IPS-18c (cell line): ENCODE measurements around the gene TDRD6.
"Not testable (repeated sequence)": the region's sequence is repeated elsewhere in the genome, so short reads cannot be mapped to it uniquely, and the experiment has no call there.

Experiments used
- H3K4me3 ChIP-seq: 2 replicates; pipeline ENCODE4 v1.7.0; 2013; ENCODE audit warnings: low read depth, mild to moderate bottlenecking, low read length, moderate library complexity; ENCODE audit not compliant: insufficient read depth
- H3K9me3 ChIP-seq: one replicate; pipeline ENCODE4 v1.6.1; 2013; ENCODE audit warnings: mild to moderate bottlenecking, low read length, moderate library complexity; ENCODE audit not compliant: control insufficient read depth, insufficient read depth

Gene TDRD6

DNA sequence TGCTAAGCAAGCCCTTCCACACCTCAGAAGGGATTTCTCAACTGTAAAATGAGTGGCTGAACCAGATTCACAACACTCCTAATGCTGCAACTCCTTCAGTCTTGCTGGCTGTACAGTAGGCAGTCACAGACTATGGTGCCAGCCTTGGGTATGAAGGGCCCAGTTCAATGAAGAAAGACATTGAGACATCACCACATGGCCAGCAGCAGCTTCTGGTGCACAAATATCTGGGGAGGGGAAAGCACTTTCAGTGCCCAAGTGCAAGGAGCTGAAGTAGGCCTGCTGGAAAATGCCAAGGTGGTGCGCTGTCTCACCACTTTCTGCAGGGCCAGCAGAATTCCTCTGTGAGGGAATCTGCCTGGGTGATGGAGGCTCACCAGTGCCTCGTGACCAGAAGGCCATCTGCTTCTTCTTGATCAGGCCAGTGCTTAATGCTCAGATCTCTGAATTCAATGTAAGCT, 45.7 kb downstream of the TDRD6 start:
- H3K4me3 ChIP-seq: no peak overlapping the region
- no peaks in the 10 kb centered on the region for H3K9me3 ChIP-seq

DNA sequence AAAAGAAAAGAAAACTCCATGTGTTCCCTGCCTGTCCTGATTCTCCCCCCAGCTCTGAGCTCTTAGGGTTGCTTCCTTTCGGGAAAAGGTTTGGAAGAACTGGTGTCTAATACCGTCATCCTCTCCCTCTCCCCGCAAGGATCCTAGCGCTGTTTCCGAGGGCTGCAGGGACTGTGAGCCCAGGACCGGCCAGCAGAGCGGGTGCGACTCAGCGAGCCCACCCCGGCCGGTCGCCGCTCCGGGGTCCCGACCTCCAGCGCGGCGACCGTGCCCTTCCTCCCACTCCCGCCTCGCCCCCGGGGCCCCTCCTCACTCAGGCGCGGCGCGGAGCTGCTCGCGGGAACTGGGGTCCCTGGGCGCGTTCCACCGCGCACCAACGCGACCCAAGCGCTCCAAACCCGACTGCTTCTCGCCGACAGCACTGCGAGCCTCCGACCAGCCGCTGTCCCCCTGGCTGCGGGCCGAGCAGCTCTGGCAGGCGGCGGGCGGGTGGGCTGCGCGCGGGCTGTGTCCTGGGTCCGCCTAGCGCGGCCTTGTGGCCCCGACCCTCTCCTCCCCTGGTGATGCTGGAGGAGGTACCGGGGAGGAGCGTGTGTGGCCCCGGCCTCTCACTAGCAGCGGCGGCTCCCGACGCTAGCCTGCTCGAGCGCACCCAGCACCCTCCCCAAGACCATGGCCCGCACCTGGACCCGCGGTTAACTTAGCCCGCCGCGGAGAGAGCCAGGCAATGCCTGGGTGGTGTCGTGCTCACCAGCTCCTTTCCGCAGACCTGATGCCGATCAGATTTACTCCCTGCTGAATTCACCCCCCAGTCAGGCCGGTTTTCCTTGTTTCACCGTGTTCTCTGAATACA, 47.4 kb downstream of the TDRD6 start, which contains the start of gene PLA2G7:
Gene PLA2G7, minus strand, starts transcription at position 509 of the 853 bp plus-strand sequence. CDS start 12,484 bp downstream, outside the sequence.
- Histone ChIP-seq H3K9me3 (no peaks in the 10 kb centered on the region), H3K4me3 (peak within 1 kb of the TSS; percentile 73)

DNA sequence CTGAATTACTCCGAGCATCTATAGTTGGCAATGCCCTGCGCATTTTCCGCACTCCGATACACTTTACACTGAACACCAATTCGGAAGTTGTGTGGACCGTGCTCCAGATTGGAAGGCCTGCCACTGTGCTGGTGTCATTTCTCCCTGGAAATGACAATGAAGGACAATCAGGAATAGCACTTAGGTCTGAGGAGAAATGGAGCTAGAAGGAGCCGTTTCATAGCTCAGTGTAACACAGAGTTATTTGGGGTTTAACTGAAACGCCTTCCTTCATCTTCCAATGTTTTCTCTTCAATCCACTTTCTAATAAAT, 48.0 kb downstream of the TDRD6 start:
- Histone ChIP-seq H3K9me3 (no peaks in the 10 kb centered on the region), H3K4me3 (peak overlapping the region; percentile 73)

DNA sequence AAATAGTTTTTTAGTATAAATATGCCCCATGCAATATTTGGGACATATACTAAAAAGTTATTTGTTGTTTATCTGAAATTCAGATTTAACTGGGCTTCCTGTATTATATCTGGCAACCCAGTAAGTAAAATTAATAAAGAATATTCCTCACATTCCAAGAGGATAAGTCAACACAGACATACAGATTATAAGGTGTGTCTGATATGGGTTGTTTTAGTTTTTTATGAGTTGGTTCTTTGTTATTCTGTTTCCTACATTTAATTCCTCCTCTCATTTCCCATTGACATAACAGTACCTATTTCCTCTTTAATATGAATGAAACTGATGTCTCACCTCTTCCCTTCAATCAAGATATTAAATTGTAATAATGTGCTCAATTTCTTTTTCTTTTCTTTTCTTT, 49.2 kb downstream of the TDRD6 start:
- no peaks in the 10 kb centered on the region for H3K9me3 ChIP-seq
- H3K4me3 ChIP-seq: no peak overlapping the region

DNA sequence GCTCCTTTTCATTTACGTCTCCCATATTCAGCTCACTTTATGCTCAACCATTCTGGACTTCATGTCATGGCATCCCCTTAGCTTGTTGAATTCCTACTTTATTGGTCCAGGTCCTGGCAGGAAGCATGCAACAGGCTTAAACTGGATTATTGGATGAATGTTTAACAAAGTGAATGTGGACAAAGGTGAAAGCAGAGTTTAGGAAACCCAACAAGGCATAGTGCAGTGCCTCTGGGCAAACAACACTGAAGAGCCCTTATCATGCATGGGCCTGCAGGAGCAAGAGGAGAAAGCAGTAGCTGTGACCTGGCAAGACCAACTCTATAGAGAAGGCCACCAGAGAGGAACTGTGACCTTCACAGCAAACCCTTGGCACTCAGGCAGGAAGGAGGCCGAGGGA, 53.8 kb downstream of the TDRD6 start:
- H3K4me3 ChIP-seq: no peak overlapping the region

DNA sequence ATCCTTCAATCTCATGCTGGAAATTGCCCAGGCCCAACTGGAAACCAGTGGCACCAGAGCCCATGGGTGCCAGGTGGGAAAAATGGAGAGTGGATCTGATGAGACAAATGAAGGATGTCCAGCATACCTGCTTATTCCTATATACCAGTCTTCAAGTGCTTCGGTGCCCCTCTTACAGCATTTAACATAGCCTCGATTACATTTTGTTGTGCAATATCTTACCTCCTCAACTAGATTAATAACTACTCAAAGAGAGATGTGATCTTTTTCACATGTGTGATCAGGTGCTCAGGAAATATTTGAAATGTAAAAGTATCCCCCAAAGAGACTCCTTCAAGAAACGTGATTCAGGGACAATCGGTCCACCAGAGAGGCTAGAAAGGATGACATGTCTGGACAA, 54.2 kb downstream of the TDRD6 start:
- Histone ChIP-seq H3K4me3 (no peak overlapping the region), H3K9me3 (no peaks in the 10 kb centered on the region)

More for the DNA sequence above, 53.8 kb downstream of the TDRD6 start:
- H3K9me3 ChIP-seq: no peaks in the 10 kb centered on the region

DNA sequence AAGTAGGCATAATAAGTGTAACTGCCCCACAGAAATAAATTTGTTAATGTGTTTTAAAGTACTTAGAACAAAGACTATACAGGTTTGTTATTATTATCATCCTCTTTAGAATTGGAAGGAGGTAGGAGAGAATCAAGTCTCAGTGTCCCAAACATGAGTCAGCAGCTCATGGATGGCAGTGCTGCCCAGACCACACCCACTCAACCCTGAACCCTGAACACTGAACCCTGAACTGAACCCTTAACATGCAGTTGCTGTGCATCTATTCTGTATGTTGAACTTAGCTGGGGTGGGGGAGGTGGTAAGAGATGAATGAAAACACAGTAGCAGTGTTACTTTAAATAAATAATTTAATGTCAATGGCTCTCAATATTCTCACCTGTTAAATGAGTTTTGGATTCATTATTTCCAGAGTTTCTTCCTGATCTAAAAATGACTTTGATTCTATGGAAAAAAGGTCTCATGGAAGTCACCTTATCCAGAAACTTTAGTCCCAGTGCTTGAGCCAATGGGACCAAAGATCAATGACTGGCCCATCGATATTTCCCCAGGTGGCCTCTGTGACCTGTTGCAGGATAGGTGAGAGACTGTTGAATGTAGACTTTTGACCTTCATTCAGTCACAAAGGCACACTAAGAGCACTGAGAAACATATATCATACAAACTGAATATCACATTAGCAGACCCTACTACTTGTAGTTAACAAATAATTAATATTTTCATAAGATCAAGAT, 55.9 kb downstream of the TDRD6 start:
- Histone ChIP-seq H3K9me3 (no peaks in the 10 kb centered on the region), H3K4me3 (no peak overlapping the region)

- H3K9me3 ChIP-seq, H3K4me3 ChIP-seq: not testable (repeated sequence)
Measured at GRCh38 chr6:46744159-46744725, 56.6 kb downstream of the TDRD6 start.

GRCh38 chr6:46745973-46746372, 58.3 kb downstream of the TDRD6 start:
- H3K9me3 ChIP-seq: no peaks in the 10 kb centered on the region
- no peak overlapping the region for H3K4me3 ChIP-seq

- Histone ChIP-seq H3K9me3 (no peaks in the 10 kb centered on the region), H3K4me3 (no peak within 1 kb of the TSS)
Measured at GRCh38 chr6:46746696-46747095, 59.0 kb downstream of the TDRD6 start, which contains the start of gene ANKRD66. ANKRD66 (plus strand) TSS chr6:46746933; CDS start chr6:46751949, 5,016 bp downstream.

GRCh38 chr6:46748940-46749503, 61.3 kb downstream of the TDRD6 start:
- Histone ChIP-seq H3K9me3 (no peaks in the 10 kb centered on the region), H3K4me3 (no peak overlapping the region)

DNA sequence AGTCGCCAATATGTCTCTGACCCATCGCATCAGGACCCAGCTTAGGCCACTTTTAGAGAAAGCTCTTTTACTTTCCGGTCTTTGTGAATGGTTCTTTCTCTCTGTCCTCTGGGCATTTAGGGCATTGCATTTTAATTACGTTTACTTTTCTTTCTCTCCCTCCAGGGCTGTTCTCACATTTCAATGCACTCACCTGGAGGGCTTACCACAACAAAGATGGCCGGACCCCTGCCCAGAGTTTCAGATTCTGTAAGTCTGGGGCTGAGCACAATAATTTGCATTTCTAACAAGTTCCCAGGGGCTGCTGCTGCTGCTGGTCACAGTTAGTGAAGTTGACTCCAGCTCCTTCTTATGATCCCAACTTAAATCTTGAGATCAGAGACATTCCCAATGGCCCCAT, 62.0 kb downstream of the TDRD6 start:
- H3K9me3 ChIP-seq: no peaks in the 10 kb centered on the region
- H3K4me3 ChIP-seq: no peak overlapping the region

GRCh38 chr6:46751658-46752057, 64.0 kb downstream of the TDRD6 start:
- Histone ChIP-seq H3K4me3 (no peak overlapping the region), H3K9me3 (no peaks in the 10 kb centered on the region)
